Suprapubic skin (tissue), 4 donors: ENCODE data around the gene ERBB4.

ENCODE experiments used
- CTCF ChIP-seq, 2 donors: fragments of 200-600 bp in 1 of 2; fragments of 450-650 bp in 1 of 2; sonication (generic) in 1 of 2; IDR thresholded peaks; one replicate each; pipeline ENCODE4 v1.5.1; 2016 to 2019; ENCODE audit warnings: antibody characterized with exemption in 2 of 2, mild to moderate bottlenecking in 1 of 2, moderate library complexity in 1 of 2
- POLR2A ChIP-seq, 2 donors: fragments of 450-650 bp; IDR thresholded peaks; one replicate each; pipeline ENCODE4 v1.6.1; 2017; ENCODE audit warnings: antibody characterized with exemption in 2 of 2, mild to moderate bottlenecking in 2 of 2, moderate library complexity in 2 of 2
- POLR2AphosphoS5 ChIP-seq, 3 donors: sonication (generic); formaldehyde crosslinking; IDR thresholded peaks; one replicate each; pipeline ENCODE4 v1.6.1; 2017; ENCODE audit warnings: antibody characterized with exemption in 3 of 3

DNA sequence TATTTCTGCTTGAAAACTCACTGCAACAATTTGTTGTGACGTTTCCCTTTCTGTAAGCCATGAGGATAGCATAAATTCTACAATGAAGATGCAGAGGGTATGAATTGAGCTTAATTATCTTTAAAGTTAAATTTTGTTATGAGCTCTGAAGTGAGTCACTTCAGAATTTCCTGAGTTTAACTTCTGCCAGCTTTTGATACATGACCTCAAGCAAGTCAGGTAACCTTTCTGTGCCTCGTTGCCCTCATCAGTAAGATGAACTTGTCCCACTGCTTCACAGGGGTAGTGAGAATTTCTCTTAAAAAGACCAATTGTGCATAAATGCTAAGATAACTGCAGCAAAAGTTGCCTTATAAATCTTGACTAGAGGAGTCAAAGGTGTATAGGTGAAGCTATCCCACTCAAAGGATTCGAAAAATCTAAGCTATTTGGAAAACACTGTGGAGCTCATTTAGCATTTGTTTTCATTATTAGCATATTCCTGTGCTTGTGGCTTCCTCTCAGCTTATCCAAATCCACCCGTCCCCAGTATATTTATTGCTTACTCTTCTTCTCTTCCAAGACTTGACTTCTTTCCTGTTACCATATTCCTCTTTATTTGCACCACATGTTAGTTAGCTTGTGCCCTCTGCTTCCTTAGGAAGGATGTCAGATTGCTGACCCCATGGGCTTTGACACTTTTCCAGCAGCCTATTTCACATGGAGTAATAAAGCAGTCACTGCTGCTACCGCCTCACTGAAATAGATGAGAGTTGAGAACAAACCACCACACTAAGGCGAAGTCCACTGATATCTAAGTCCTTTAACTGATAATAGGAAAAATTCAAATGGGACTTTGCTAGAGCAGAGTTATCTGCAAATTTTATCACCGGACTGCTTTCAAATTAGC, 428.6 kb downstream of the ERBB4 start:
- TF ChIP-seq CTCF (IDR thresholded peaks at IDR 0.05) = no peak
- no peak for TF ChIP-seq POLR2AphosphoS5 (IDR thresholded peaks at IDR 0.05)
- no peak for TF ChIP-seq POLR2A (IDR thresholded peaks at IDR 0.05)
